ENCODE results near the gene ZNF317.

The ZNF317 gene

GRCh38 chr19:9140159-9140874, at the start of gene ZNF317:
Gene ZNF317 (plus strand): TSS chr19:9140397. CDS start chr19:9156017, 15,620 bp downstream.
- TF ChIP-seq YY1 (IDR thresholded peaks at IDR 0.05; ENCODE audit: low read depth) (peak; percentile 94), CEBPB (IDR thresholded peaks at IDR 0.05) (no peak), TEAD4 (IDR thresholded peaks at IDR 0.05) (0 out of 2 replicates have a peak, but pooled peaks have one; percentile 21), NFIC (IDR thresholded peaks at IDR 0.05) (no peak), RAD21 (IDR thresholded peaks at IDR 0.05; ENCODE audit: low read depth) (no peak), REST (IDR thresholded peaks at IDR 0.05; ENCODE audit: low read depth) (0 out of 2 replicates have a peak, but pooled peaks have one; percentile 16), TAF1 (IDR thresholded peaks at IDR 0.05; ENCODE audit: low read depth) (peak; percentile 92), TCF12 (IDR thresholded peaks at IDR 0.05; ENCODE audit: low read depth) (peak; percentile 73), FOXM1 (IDR thresholded peaks at IDR 0.05; ENCODE audit: borderline replicate concordance, low read depth) (no peak; the same call in 1 of the 2 replicates), EP300 (IDR thresholded peaks at IDR 0.05; ENCODE audit: borderline replicate concordance) (no peak), ZBTB7A (IDR thresholded peaks at IDR 0.05; ENCODE audit: low read depth) (no peak), EGR1 (IDR thresholded peaks at IDR 0.05) (peak; percentile 35; the same call in 1 of the 2 replicates), USF1 (IDR thresholded peaks at IDR 0.05) (peak; percentile 70), MAX (IDR thresholded peaks at IDR 0.05) (peak; percentile 82), CREB1 (IDR thresholded peaks at IDR 0.05; ENCODE audit: low read depth) (peak; percentile 71)

GRCh38 chr19:9107375-9107774, 32.8 kb upstream of the ZNF317 start, which contains the start of gene OR7G2:
Gene OR7G2 (minus strand): TSS chr19:9107475. CDS start chr19:9103243, 4,232 bp downstream.
- no peak for TF ChIP-seq YY1 (IDR thresholded peaks at IDR 0.05; ENCODE audit: low read depth)
- no peak for TF ChIP-seq TCF12 (IDR thresholded peaks at IDR 0.05; ENCODE audit: low read depth)
- no peak for TF ChIP-seq CREB1 (IDR thresholded peaks at IDR 0.05; ENCODE audit: low read depth)
- no peak for TF ChIP-seq EGR1 (IDR thresholded peaks at IDR 0.05)
- no peak for TF ChIP-seq NFIC (IDR thresholded peaks at IDR 0.05)
- no peak for TF ChIP-seq CEBPB (IDR thresholded peaks at IDR 0.05)
- no peak for TF ChIP-seq TEAD4 (IDR thresholded peaks at IDR 0.05)
- TF ChIP-seq REST (IDR thresholded peaks at IDR 0.05; ENCODE audit: low read depth): no peak
- TF ChIP-seq TAF1 (IDR thresholded peaks at IDR 0.05; ENCODE audit: low read depth): no peak
- no peak for TF ChIP-seq EP300 (IDR thresholded peaks at IDR 0.05; ENCODE audit: borderline replicate concordance)
- no peak for TF ChIP-seq MAX (IDR thresholded peaks at IDR 0.05)
- TF ChIP-seq RAD21 (IDR thresholded peaks at IDR 0.05; ENCODE audit: low read depth): no peak
- TF ChIP-seq USF1 (IDR thresholded peaks at IDR 0.05): no peak

- TF ChIP-seq EP300 (IDR thresholded peaks at IDR 0.05; ENCODE audit: borderline replicate concordance): no peak
- no peak for TF ChIP-seq TCF12 (IDR thresholded peaks at IDR 0.05; ENCODE audit: low read depth)
- no peak for TF ChIP-seq ZBTB7A (IDR thresholded peaks at IDR 0.05; ENCODE audit: low read depth)
- TF ChIP-seq TAF1 (IDR thresholded peaks at IDR 0.05; ENCODE audit: low read depth): no peak
- TF ChIP-seq CEBPB (IDR thresholded peaks at IDR 0.05): no peak
- no peak for TF ChIP-seq NFIC (IDR thresholded peaks at IDR 0.05)
- no peak for TF ChIP-seq RAD21 (IDR thresholded peaks at IDR 0.05; ENCODE audit: low read depth)
- no peak for TF ChIP-seq REST (IDR thresholded peaks at IDR 0.05; ENCODE audit: low read depth)
- no peak for TF ChIP-seq EGR1 (IDR thresholded peaks at IDR 0.05)
- TF ChIP-seq USF1 (IDR thresholded peaks at IDR 0.05): no peak
- TF ChIP-seq FOXM1 (IDR thresholded peaks at IDR 0.05; ENCODE audit: borderline replicate concordance, low read depth): no peak
- TF ChIP-seq CREB1 (IDR thresholded peaks at IDR 0.05; ENCODE audit: low read depth): no peak
- TF ChIP-seq TEAD4 (IDR thresholded peaks at IDR 0.05): no peak
Observed at GRCh38 chr19:9109959-9110358, 30.2 kb upstream of the ZNF317 start.

Data from Ishikawa (cell line).